Kidney (tissue), 14 donors: Measurements from ENCODE around the gene LTO1. TPM values are rescaled to one million over a fixed set of nuclear protein-coding genes. Genes with fewer than 3 reads are reported as not detected.

Experiments used
- DNase-seq, 5 donors: peaks; one replicate each; pipeline ENCODE4 v3.0.0-alpha.2; 2013 to 2020
- FAIRE-seq: peaks from 2 replicates; lab custom pipeline; 2012; peaks lifted over from hg19 to GRCh38; lab: Jason Lieb, UNC
- H3K27ac ChIP-seq, 2 donors: one replicate each; pipeline ENCODE4 v1.7.0; 2013; ENCODE audit warnings: low read depth in 2 of 2, low read length in 2 of 2, inconsistent platforms in 1 of 2
- H3K27me3 ChIP-seq: one replicate; pipeline ENCODE4 v1.7.1; 2013; ENCODE audit warnings: low read length, inconsistent platforms; ENCODE audit not compliant: control insufficient read depth, insufficient read depth
- H3K36me3 ChIP-seq, 3 donors: one replicate each; pipeline versions ENCODE4 v1.7.0 to v1.7.1; 2013; ENCODE audit warnings: low read length in 3 of 3, control low read depth in 1 of 3, inconsistent platforms in 1 of 3; ENCODE audit not compliant: insufficient read depth in 3 of 3, control insufficient read depth in 2 of 3
- H3K4me1 ChIP-seq, 3 donors: one replicate each; pipeline versions ENCODE4 v1.7.0 to v1.7.1; 2013; ENCODE audit warnings: low read length in 3 of 3, inconsistent platforms in 1 of 3, low read depth in 1 of 3; ENCODE audit not compliant: control insufficient read depth in 2 of 3, insufficient read depth in 2 of 3
- H3K4me3 ChIP-seq, 3 donors: one replicate each; pipeline versions ENCODE4 v1.7.0 to v1.8.1; 2013; ENCODE audit warnings: low read length in 3 of 3, control low read depth in 1 of 3, inconsistent platforms in 1 of 3
- H3K9ac ChIP-seq, 3 donors: one replicate each; pipeline versions ENCODE4 v1.7.0 to v1.7.1; 2013; ENCODE audit warnings: low read length in 3 of 3, control low read depth in 1 of 3, inconsistent platforms in 1 of 3
- H3K9me3 ChIP-seq, 3 donors: one replicate each; pipeline versions ENCODE4 v1.7.0 to v1.7.1; 2013; ENCODE audit warnings: low read length in 3 of 3, control low read depth in 1 of 3, inconsistent platforms in 1 of 3; ENCODE audit not compliant: control insufficient read depth in 2 of 3, insufficient read depth in 1 of 3
- CTCF ChIP-seq: IDR thresholded peaks from 3 replicates; pipeline ENCODE4 v1.5.1; 2012; ENCODE audit warnings: mild to moderate bottlenecking, moderate library complexity, borderline replicate concordance; ENCODE audit not compliant: insufficient read depth; ENCODE audit errors: extremely low read depth
- intact Hi-C: fragments of 100-400 bp; cut with DNase I; formaldehyde crosslinking; loops from one replicate; pipeline ENCODE4 v1.11.1; 2022
- polyA plus RNA-seq: library from polyadenylated mRNA; stranded (reverse); fragments of 350-450 nt; fragmentation: Illumina TruSeq; extraction: RNeasy Lipid Tissue Mini Kit (QIAGEN cat#74804); gene quantifications from one replicate; pipeline ENCODE4 v1.2.3, GENCODE V29; 2014; ENCODE audit warnings: low read depth, low replicate concordance; ENCODE audit not compliant: insufficient read depth
- total RNA-seq: library from RNA; stranded (reverse); fragmentation: NEBNext Ultra II Directional; extraction: Animal tissue kit (Norgen Biotek cat#: 25700); gene quantifications from one replicate; pipeline ENCODE4 v1.2.1, GENCODE V29; 2021
- donor health status: control.
- donor health status: control.
- donor health status: control.
- donor health status: control.
- donor health status: control.
- donor health status: DM: yes; HTN: yes; CAD: no.
- donor health status: Normal renal cell carcinoma (clear cell type).

Gene LTO1
- total and polyA plus RNA-seq, 2 donors from 2014 or later = 14.6 to 21.9 TPM

GRCh38 chr11:69708736-69709401 is 33.7 kb upstream of the LTO1 start:
- Histone ChIP-seq H3K27ac (no peak overlapping the region), H3K4me1 (no peaks in the 10 kb centered on the region), H3K4me3 (no peak overlapping the region), H3K36me3 (no peaks in the 10 kb centered on the region), H3K9me3 (no peaks in the 10 kb centered on the region), H3K27me3 (no peaks in the 10 kb centered on the region), H3K9ac (no peak overlapping the region)
- TF ChIP-seq CTCF = no peak
- DNase-seq (no peak), FAIRE-seq (no peak)
- intact Hi-C loops = no loop called here

GRCh38 chr11:69707176-69707575 is 32.0 kb upstream of the LTO1 start:
- no peak overlapping the region for H3K27ac ChIP-seq
- H3K4me3 ChIP-seq = no peak overlapping the region
- DNase-seq (no peak), FAIRE-seq (no peak)
- H3K9ac ChIP-seq = no peak overlapping the region
- peaks cover 3% of the 10 kb centered on the region for H3K27me3 ChIP-seq
- intact Hi-C loops = no loop called here
- H3K4me1 ChIP-seq = no peaks in the 10 kb centered on the region
- TF ChIP-seq CTCF = no peak
- H3K9me3 ChIP-seq = no peaks in the 10 kb centered on the region
- no peaks in the 10 kb centered on the region for H3K36me3 ChIP-seq

- Histone ChIP-seq H3K27me3 (peaks cover 8% of the 10 kb centered on the region), H3K9ac (no peak overlapping the region), H3K27ac (no peak overlapping the region), H3K4me3 (no peak overlapping the region), H3K4me1 (no peaks in the 10 kb centered on the region), H3K36me3 (no peaks in the 10 kb centered on the region), H3K9me3 (no peaks in the 10 kb centered on the region)
- no peak for TF ChIP-seq CTCF
- intact Hi-C loops = no loop called here
- FAIRE-seq (no peak), DNase-seq (no peak)
Observed at GRCh38 chr11:69705901-69706787, 31.0 kb upstream of the LTO1 start.
